Upper lobe of left lung (tissue), 4 donors: Measurements from ENCODE around the gene UBC.
"Not testable (repeated sequence)": the region's sequence is repeated elsewhere in the genome, so short reads cannot be mapped to it uniquely, and the experiment has no call there.

Experiments used
- CTCF ChIP-seq, 6 experiments: fragments of 450-650 bp in 4 of 6; fragments of 200-600 bp in 2 of 6; sonication (generic) in 2 of 6; IDR thresholded peaks; one replicate each; pipeline ENCODE4 v1.5.1; 2016 to 2019; ENCODE audit warnings: antibody characterized with exemption in 6 of 6
- POLR2AphosphoS5 ChIP-seq, 2 donors: sonication (generic); formaldehyde crosslinking; IDR thresholded peaks; one replicate each; pipeline ENCODE4 v1.5.1; 2017; ENCODE audit warnings: antibody characterized with exemption in 2 of 2

- not testable (repeated sequence) for TF ChIP-seq CTCF, POLR2AphosphoS5 (IDR thresholded peaks at IDR 0.05)
Observed at GRCh38 chr12:124925782-124926181, 11.3 kb upstream of the UBC start.
